ENCODE measurements around the gene MAPKBP1.

MAPKBP1 gene

DNA sequence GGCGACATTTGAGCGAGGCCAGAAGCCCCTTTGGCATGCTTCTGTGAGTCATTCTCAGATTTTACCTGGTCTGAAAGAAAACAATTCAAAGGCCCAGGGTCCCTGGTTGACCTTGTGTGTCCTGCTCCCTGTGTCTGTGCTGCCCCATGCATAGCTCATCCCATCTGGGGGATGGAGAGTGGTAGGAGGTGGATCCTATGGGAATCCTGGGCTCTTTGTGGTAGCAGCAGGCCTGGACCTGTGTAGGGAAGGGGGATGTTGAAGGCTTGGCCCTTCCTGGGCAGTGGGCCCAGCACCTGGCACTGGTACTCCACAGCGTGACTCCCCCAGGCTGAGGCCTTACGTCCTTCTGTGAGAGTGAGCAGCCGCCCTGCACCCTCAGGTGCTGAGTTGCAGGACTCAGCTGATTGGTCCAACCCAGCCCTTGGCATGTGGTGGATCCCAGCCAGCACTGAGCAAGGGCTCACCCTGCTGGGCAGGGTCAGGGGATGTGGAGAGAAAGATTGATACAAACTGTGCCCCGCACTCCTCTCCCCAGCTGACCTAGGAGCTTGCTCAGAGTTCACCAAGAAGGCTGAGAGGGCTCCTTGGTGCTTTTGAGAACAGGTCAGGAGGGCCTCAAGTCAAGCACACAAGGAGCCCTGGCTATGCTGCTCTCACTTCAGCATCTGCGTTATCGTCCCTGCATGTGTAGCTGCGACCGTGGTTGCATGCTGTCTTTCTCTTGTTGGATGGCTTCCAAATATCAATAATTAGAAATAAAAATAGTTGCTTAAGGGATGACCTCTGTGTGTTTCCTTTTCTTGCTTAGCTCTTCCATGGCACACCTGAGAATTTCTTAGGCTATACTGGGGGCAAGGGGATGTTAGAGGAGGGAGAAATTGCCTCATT, 32.3 kb downstream of the MAPKBP1 start:
- no peak for DNase-seq (ENCODE audit: low read depth)
- no peak overlapping the region for H3K4me3 ChIP-seq (ENCODE audit: low read depth, low read length)
- TF ChIP-seq, protein P1, sequence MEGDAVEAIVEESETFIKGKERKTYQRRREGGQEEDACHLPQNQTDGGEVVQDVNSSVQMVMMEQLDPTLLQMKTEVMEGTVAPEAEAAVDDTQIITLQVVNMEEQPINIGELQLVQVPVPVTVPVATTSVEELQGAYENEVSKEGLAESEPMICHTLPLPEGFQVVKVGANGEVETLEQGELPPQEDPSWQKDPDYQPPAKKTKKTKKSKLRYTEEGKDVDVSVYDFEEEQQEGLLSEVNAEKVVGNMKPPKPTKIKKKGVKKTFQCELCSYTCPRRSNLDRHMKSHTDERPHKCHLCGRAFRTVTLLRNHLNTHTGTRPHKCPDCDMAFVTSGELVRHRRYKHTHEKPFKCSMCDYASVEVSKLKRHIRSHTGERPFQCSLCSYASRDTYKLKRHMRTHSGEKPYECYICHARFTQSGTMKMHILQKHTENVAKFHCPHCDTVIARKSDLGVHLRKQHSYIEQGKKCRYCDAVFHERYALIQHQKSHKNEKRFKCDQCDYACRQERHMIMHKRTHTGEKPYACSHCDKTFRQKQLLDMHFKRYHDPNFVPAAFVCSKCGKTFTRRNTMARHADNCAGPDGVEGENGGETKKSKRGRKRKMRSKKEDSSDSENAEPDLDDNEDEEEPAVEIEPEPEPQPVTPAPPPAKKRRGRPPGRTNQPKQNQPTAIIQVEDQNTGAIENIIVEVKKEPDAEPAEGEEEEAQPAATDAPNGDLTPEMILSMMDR (IDR thresholded peaks at IDR 0.05; ENCODE audit: control insufficient read depth, extremely low read depth, insufficient read depth) = peak; percentile 31

DNA sequence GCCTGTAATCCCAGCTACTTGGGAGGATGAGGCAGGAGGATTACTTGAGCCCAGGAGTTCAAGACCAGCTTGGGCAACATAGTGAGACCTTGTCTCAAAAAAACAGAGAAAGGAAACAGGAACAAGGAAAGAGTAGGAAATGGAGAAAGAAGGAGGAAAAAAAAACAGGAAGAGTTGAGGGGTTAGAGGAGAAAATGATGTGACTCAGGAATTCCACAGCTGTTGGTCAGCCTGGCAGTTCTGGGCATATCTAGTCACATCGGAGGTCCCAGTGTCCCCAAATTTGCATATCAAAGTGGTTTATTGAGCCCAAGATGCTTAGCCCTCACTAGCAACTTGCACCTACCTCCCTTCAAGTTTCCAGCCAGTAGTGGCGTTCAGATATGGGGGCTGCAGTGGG, 34.8 kb downstream of the MAPKBP1 start:
- DNase-seq (ENCODE audit: low read depth) = no peak
- TF ChIP-seq, protein P1 (IDR thresholded peaks at IDR 0.05; ENCODE audit: control insufficient read depth, extremely low read depth, insufficient read depth) = no peak

DNA sequence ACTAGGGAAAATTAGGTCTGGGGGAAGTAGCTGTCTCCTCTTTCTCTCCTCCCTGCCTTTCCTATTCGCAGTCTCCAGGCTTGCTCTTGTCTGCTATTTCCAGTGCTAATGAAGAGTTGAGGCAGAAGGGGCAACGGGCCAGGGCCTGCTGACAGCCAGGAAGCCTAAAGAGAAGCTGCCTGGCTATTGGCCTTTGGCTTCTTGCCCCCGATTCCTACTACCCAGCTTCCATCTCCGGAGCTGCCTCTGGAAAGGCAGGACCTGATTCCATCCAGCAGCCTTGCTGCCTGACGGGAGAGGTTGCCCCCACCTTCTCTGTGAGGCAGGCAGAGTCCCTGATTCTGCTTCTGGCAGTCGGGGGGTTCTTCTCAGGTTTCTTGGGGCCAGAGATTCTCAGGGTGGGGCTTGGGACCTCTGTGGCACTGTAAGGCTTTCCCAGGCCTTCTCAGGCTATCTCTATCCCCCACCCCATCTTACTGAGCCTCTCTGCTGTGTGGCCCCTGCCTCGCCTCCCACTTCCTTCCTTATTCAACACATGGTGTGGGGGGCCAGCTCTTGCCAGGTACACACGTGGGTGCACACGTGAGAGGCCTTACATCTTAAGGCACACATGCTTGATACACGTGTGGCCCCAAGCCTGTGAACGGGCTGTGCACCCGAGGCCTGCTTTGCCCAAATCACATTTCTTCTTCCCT, 35.4 kb downstream of the MAPKBP1 start:
- no peak overlapping the region for H3K4me3 ChIP-seq (ENCODE audit: low read depth, low read length)
- DNase-seq (ENCODE audit: low read depth) = no peak
- TF ChIP-seq, protein P1 (IDR thresholded peaks at IDR 0.05; ENCODE audit: control insufficient read depth, extremely low read depth, insufficient read depth) = no peak

More for the DNA sequence above, 34.8 kb downstream of the MAPKBP1 start:
- no peak overlapping the region for H3K4me3 ChIP-seq (ENCODE audit: low read depth, low read length)

DNA sequence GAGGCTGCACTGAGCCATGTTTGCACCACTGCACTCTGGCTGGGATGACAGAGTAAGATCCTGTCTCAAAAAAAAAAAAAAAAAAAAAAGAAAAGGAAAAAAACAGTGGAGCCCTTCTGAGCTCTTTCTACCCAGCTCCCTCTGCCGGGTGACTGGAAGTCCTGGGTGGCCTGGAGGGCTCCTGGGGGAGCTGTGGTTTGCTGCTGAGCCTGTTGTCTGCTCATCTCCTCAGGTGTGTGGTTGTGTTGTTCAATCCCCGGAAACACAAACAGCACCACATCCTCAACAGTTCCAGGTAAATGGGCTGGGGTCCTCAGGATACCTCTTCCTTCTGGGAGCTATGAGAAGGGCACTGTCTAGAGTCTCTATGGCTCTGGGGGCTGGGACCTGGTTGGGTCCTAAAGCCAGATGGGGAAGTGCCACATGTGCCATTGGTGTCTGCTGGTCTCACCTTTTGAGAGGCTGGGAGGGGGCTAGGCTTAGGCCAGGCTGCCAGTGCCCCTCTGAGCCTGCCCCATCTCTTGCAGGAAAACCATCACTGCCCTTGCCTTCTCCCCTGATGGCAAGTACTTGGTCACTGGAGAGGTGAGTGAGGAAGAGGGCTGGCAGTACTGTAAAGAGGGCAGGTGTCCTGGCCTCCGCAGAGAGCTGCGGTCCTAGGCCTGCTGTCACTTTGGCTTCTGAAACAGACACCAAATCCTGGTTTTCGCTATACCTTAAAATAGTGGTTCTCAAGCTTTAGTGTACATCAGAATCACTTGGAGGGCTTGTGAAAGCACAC, 36.6 kb downstream of the MAPKBP1 start:
- TF ChIP-seq, protein P1 (IDR thresholded peaks at IDR 0.05; ENCODE audit: control insufficient read depth, extremely low read depth, insufficient read depth) = no peak
- DNase-seq (ENCODE audit: low read depth) = no peak
- H3K4me3 ChIP-seq (ENCODE audit: low read depth, low read length) = no peak overlapping the region

DNA sequence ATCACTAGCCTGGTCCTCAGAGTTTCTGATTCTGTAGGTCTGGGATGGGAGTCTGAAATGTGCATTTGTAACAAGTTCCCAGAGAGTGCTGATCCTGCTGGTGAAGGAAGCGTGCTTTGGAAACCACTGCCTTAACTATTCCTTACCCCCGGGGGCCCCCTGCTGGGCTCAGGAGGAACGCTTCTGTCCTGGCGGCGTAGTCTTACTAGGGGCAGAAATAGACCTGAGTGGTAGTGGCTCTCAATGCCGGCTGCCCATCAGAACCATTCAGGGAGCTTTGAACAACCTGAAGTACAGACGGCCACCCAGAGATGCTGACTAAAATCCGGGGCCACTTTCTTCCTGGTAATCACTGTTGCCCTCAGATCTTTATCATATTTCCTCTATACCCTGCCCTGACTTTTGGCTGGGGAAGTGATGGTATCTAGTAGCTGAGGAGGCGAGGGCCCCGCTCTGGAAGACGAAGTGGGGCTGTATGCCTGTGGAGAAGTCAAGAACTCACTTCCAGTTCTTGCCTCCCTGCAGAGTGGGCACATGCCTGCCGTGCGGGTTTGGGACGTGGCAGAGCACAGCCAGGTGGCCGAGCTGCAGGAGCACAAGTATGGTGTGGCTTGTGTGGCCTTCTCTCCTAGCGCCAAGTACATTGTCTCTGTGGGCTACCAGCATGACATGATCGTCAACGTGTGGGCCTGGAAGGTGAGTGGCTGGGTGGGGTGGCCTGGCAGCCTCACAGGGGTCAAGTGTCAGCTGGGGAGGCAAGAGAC, 37.3 kb downstream of the MAPKBP1 start:
- TF ChIP-seq, protein P1 (IDR thresholded peaks at IDR 0.05; ENCODE audit: control insufficient read depth, extremely low read depth, insufficient read depth) = peak; percentile 83
- no peak overlapping the region for H3K4me3 ChIP-seq (ENCODE audit: low read depth, low read length)
- DNase-seq (ENCODE audit: low read depth) = peak; percentile 25

DNA sequence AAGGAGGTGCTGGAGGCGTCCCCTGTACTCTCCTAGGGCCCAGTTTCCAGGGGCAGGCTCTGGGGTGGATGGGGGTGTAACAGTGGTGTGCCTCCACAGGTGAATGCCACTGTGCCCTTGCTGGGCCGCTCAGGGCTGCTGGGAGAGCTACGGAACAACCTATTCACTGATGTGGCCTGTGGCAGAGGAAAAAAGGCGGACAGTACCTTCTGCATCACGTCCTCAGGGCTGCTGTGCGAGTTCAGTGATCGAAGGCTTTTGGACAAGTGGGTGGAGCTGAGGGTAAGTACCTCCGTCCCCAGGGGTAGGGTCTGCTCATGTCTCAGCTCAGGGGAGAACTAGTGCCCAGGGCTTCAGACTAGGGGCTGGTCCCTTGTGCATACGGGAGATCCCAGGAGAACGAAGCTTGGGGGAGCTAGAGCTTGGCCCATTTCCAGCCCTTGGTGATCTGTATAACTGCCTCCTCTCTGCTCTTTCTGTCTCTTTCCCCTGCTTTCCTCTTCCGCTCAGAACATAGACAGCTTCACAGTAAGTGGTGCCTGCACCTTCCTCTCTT, 38.6 kb downstream of the MAPKBP1 start:
- no peak for DNase-seq (ENCODE audit: low read depth)
- no peak overlapping the region for H3K4me3 ChIP-seq (ENCODE audit: low read depth, low read length)
- TF ChIP-seq, protein P1 (IDR thresholded peaks at IDR 0.05; ENCODE audit: control insufficient read depth, extremely low read depth, insufficient read depth) = no peak

Data from LNCaP clone FGC (cell line).